GM21825 (cell line): Measurements from ENCODE around the gene LMF1.
"Not testable (repeated sequence)": the region's sequence is repeated elsewhere in the genome, so short reads cannot be mapped to it uniquely, and the experiment has no call there.

Source experiments
- ATAC-seq: cut with Tn5 transposase; IDR thresholded peaks from one replicate; pipeline ENCODE4 v1.9.1; 2021; ENCODE audit warnings: mild to moderate bottlenecking, moderate library complexity; ENCODE audit not compliant: unreplicated experiment

LMF1 gene

DNA sequence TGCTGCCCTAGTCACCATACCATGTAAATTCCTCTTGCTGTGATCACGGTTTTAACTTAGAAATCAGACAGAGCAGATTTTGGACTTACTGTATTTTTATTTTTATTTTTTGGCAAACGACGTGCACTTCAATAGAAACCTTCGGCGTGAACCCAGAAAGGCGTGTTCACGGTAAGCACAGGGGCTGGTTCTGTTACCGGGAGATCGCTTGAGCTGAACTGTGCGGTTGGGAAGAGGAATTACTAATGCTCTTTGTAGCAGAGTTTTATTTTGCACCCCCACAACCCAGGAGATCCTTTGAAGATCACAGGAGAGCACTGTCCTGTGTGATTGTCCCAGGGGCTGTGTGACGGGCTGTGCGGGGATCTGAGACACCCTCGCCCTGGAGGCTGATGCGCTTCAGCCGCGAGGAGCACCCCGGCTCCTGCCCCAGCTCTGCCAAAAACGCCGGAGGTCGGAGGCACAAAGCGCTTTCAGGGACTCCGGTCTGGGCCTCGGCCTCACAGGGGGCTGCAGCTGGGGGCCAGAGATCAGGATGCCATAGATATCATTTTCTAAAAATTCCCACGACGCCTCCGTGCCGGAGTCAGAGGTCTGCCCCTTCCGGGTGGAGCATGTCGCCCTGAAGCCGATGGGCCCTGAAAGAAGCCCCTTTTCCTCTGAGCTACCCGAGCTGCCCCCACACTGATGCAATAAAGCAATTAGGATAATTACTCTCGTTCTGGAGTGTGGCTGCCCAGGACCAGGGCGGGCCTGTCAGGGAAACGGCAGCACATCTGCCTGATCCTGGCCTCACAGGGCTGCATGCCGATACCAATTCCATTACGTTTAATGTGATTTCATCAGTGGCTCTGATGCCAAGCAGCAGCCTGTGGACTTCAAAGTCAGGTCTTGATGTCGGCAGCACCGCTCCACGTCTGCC is 71.8 kb downstream of the LMF1 start:
- ATAC-seq = no peak

DNA sequence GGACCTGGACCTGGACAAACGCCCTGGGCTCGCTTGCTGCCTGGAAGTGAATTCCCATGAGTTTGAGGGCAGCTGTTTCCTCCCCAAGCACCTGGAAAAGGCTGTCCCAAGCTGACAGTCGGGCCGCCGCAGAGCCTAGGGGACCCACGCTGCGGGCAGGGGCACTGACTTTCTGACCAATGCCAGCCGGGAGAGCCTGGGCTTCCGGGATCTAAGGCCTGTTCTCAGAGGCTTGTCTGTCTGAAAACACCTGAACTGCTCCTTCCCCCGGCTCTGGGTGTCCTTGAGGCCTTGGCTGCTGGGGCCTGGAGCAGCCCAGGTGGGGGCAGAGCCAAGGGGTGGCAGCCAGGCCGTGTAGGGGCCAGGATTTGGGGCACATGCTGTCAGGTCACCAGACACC is 72.6 kb downstream of the LMF1 start:
- ATAC-seq = no peak

DNA sequence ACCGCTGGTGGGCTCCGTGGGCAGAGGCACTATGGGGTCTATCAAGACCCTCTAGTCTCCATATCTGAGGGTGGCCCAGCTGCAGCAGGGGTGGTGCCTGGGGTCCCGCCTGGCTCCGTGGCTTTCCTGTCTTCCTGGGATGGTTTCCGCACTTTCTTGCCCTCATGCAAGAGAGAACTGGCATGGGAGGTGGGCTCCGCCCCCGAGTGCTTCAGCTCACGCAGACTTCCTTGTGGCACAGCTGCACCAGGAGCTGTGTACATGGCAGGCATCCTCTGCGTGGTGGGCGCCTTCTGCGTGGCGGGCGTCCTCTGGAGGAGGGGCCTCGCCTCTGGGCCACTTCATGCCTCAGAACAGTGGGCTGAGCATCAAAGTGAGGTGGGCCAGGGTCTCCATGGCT is 73.1 kb downstream of the LMF1 start:
- no peak for ATAC-seq

DNA sequence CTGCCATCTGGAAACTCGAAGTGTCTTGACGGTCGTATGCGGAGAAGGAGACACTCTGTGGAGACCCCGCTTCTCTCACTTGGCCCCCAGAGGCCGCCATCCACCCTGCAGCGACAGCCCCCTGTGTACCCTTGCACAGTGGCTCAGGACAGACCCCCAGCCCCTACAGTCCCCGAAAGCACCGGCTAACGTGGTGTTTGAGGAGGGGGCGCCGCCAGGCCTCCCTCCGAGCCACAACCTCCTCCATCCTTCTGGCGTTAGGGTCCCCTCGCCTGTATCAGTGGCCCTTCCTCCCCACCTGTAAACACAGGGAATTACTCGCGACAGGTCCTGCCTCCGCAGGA is 73.6 kb downstream of the LMF1 start:
- ATAC-seq = no peak

DNA sequence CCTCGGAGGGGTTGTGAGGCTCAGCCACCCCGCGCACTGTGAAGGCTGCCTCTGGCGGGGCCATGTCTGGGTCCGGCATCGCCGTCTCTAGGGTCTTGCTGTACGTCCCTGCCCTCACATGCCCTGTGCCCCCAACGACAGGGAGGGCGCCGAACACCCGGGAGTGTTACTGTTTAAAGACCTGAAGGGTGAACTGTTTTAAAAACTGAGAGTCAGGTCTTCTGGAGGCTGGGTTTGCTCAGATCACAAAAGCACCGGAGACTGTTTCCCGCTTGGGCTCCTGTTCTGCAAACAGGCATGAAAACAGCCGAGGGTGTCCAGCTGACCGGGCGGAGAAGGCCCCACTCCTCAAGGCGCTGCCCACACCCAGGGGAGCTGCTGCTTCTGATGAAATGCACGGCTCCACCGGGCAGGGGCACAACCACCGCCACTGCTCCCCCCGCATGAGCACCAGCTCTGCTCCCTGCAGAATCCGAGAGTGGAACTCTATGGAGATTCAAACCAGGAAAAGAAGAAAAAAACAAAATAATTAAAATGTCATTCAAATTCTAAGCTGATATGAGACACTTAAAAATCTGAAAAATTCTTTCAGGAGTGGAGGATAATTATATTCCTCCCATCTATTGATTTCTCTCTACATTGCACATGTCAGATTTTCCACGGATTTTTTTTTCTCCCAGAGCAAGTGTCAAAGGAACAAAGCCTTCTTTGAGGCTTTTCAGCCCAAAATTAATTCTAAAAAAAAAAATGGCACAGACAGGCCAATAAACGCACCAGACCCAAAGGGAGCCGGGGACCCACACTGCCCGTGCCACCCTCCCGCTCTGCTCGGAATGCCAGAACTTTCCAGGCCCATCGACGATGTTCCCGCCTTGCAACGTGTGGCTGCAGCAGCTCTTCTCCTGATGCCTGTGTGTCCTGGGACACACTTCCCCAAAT is 74.3 kb downstream of the LMF1 start:
- ATAC-seq = no peak

DNA sequence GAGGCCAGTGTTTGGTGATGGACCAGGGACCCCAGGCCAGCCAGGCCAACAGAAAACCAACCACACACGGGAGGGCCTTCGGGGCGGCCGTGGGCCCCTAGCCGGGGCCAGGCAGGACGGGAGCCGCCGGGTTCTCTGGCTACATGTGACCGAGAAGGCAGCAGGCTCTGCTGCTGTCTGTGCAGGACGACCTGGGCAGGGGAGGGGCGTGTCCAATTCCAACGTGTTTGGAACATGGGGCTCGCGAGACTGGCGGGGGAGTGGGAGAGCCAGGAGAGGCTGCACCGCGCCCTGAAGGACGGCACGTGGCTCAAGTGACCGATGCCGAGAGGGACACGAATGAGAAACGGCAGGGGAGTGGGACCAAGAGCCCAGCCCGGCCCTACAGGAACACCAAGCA is 75.4 kb downstream of the LMF1 start:
- ATAC-seq = no peak

DNA sequence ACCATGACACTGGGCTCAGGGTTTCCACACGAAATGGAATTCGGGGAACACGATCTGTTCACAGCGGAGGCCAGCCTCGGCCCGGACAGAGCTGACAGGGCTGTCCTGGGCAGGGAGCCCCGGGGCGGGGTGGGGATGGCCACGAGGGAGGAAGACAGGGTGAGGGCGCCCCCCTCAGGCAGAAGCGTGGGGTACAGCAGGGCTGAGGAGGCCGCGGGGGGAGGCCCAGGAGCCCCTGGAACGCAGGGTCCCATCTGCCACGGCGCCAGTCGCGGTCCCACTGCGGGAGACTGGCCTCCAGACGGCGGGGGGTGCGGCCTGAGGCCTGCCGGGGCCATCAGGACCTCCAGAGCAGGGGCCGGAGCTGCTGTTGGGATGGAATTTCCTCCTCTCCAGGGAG is 75.9 kb downstream of the LMF1 start:
- ATAC-seq = no peak

GRCh38 chr16:894136-894535 is 76.6 kb downstream of the LMF1 start:
- no peak for ATAC-seq

GRCh38 chr16:893360-893759 is 77.4 kb downstream of the LMF1 start:
- no peak for ATAC-seq

DNA sequence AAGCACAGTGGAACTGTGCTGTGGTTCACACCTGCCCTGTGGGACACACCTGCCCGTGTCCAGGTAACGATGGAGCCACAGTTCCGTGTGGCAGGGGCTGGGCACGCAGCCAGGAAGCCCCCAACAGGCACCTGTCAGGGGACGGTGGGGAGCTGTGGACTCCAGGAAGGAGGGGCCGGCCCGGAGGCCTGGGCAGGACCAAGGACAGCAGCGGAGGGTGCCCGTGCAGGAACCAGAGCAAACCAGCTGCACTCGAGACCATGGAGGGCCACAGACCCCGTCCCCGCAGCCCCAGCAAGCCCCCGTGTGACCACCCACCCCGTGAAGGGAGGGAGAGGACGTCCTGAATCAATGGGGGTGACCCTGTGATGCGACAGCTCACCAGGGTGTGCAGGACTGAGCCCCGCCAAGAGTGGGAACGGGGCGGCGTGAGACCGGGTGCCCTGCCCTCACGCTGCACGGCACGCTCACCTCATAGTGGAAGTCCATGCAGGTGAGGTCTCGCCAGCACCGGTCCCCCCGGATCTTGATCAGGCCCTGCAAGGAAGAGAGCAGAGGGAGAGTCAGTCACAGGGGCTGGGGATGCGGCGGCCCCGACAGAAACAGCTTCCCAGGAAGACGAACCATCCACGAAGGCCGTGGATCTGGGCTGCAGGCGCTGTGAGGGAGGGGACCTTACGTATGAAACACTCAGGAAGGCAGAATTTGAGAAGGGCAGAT is 78.1 kb downstream of the LMF1 start:
- ATAC-seq = no peak

GRCh38 chr16:892006-892405 is 78.8 kb downstream of the LMF1 start:
- no peak for ATAC-seq

GRCh38 chr16:891353-891740 is 79.4 kb downstream of the LMF1 start:
- no peak for ATAC-seq

- no peak for ATAC-seq
Measured at GRCh38 chr16:890716-891352, 80.0 kb downstream of the LMF1 start.

- no peak for ATAC-seq
Measured at GRCh38 chr16:890217-890616, 80.6 kb downstream of the LMF1 start.

DNA sequence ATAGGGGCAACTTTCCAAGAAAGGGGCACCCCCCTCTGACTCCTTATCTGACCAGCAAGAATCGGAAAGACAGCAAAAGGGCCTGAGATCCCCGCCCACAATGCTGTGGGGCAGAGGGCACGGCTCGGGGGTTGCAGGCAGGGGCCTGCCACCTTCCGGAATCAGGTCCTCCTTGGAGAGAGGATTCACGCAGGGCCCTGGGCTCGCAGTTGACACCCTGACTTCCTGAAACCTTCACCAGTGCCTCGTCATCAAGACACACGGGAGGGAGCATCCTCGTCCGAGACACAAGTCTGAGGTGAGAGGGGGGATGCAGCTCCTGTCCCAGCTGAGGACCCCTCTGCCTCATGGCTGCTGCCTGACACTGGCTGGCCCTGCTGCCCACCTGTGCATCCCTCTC is 81.2 kb downstream of the LMF1 start:
- ATAC-seq = no peak

DNA sequence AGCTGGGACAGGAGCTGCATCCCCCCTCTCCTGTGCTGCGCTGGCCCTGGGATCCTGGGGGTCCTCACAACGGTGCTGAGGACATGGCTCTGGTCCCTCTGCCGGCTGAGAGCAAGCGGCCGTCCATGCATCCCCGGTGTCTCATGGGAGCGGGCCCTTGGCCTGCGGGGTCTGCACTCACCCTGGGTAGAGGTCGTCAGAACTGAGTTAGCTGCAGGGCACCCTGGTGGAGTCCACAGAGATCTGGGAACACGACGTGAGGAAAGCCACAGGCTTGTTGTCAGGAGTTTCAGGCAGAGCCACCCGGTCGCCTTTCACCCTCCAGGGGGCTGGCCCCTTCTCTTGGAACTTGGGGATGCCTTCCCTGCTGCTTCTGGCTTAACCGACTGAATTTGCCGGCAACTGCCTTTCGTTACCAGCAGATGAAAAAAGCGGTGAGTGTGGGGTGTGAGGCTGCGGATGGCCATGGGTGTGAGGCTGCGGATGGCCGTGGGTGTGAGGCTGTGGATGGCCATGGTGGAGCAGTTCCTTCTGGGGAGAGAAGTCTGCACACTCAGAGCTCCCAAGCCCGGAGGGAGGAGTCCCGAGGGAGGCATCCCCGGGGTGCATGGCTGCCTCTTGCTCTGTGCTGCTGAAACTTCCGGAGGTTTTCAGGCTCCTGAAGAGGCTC is 81.7 kb downstream of the LMF1 start:
- no peak for ATAC-seq

DNA sequence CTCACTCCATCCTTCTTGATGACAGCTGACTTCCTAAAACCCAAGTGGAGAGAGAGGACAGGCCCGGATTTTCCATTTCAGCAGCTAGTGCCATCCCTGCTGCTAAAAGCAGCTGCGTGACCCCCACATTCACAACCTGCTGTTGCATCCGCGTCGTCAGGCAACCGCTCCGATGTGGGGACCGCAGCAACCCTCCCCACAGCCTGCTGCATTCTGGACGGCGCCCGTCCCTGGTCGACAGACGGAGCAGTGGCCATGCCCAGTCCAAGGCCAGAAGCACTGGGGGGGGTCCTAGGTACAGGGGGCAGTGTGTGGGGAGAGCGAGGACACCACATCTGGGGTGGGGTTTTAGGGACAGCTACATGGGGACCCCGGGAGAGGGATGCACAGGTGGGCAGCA is 82.3 kb downstream of the LMF1 start:
- ATAC-seq = not testable (repeated sequence)

GRCh38 chr16:887846-888245 is 82.9 kb downstream of the LMF1 start:
- no peak for ATAC-seq

DNA sequence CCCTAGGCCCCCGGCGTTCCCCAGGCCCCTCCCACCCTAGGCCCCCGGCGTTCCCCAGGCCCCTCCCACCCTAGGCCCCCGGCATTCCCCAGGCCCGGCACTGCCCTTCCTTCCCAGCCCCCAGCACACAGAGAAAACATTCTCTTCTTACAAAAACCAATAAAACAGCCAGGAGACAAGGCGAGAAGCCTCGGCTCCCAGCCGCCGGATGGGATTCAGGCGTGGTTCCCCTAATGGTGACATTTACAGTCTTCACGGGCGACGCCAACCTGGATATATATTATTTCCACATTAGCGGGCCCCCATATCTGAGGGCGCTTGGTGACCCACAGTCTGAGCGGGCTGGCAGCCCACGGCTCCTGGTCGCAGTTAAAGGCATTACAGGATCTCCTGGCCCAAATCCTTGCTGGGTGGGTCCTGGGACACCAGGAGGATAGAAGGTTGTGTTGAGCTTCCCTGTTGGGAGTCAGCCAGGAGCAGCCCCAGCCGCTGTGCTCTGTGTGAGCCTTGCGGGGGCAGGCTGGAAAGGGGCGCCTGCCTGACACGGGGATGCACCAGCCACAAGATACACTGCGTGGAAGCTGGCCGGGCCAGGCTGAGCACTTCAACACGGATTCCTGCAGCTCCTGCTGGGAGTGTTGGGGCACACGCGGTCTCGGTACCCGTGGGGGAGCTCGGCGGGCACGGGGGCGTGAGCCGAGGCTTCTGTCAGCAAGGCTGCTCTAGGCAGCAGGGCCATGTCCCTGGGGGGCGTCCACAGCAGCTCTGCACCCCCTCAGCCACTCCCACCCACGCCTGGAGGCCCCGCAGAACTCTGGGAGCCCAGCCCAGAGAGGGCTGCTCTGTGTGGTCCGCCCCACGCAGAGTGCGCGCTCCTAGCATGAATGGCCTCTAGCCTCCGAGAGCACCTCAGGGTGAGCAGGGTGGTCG is 83.7 kb downstream of the LMF1 start:
- ATAC-seq = no peak
